ENCODE data around the gene RPL10A. TPM values are rescaled to one million over a fixed set of nuclear protein-coding genes. Genes with fewer than 3 reads are reported as not detected.

RPL10A gene
- total RNA-seq, 4 donors from 2014 or later: 323 to 991 (median 649) TPM

DNA sequence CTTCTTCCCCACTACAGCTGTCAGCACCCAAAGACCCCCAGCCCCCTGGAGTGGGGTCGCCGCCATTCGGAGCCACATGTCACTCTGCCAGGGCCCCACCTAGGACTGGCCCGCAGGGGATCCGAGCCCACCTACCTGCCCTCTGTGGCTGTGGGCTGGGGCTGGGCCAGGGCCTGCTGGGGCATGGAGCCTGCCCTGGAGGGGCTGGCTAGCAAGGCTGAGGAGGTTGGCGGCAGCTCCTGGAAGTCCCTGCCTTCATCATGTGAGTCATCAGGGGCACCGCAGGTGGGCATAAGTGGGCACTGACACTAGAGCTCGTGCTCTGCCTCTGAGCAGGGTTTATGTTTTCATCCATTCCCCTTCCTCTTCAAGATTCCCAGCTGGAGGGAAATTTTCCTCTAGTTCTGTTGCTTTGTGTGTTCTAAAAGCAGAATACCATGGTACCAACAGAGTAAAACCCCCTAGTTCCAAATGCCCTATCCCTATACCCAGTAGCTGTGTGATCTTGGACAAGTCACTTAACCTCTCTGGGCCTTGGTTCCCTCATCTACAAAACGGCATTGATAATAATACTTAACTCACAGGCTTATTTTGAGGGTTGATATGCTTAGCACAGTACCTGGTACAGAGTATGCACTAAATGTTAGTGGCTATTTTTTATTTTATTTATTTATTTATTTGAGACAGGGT, 24.7 kb upstream of the RPL10A start:
- Histone ChIP-seq H3K36me3 (no peaks in the 10 kb centered on the region), H3K27ac (no peak overlapping the region), H3K27me3 (no peaks in the 10 kb centered on the region), H3K4me1 (peaks cover 0 to 2% (median 0%) of the 10 kb centered on the region in 4 donors), H3K9me3 (no peaks in the 10 kb centered on the region), H3K4me3 (no peak overlapping the region)
- DNase-seq: no peak
- TF ChIP-seq CTCF (IDR thresholded peaks at IDR 0.05) (no peak), POLR2AphosphoS5 (IDR thresholded peaks at IDR 0.05) (no peak), POLR2A (IDR thresholded peaks at IDR 0.05) (no peak), EP300 (IDR thresholded peaks at IDR 0.05; ENCODE audit: low read depth) (no peak)
- intact Hi-C loops (cut with DNase I; ENCODE audit: low total_unique reads): no loop called here
- WGBS, 2 donors (ENCODE audit: low coverage in 1 of 2): 76 to 90% methylated on average over 2 to 9 of the region's 9 CpGs
- in situ Hi-C loops (cut with MboI; ENCODE audit: low pct_ligation_motif_present in 1 of 4, low pct_unique_long_range_greater_than_20kb in 1 of 4, low sequenced_read_pairs in 3 of 4): loop anchor here in 3 of 4 donors (10.0 to 25.0 kb wide), 2 partner anchors 99 to 131 kb away; partner anchors contain the start of gene PPARD (in 2 of the 3)

GRCh38 chr6:35445691-35446090, 22.5 kb upstream of the RPL10A start:
- Histone ChIP-seq H3K36me3 (no peaks in the 10 kb centered on the region), H3K9me3 (no peaks in the 10 kb centered on the region), H3K4me1 (no peaks in the 10 kb centered on the region), H3K27ac (no peak overlapping the region), H3K4me3 (no peak overlapping the region), H3K27me3 (no peaks in the 10 kb centered on the region)
- intact Hi-C loops (cut with DNase I; ENCODE audit: low total_unique reads): no loop called here
- TF ChIP-seq CTCF (IDR thresholded peaks at IDR 0.05): no peak
- TF ChIP-seq EP300 (IDR thresholded peaks at IDR 0.05; ENCODE audit: low read depth): no peak
- no peak for TF ChIP-seq POLR2AphosphoS5 (IDR thresholded peaks at IDR 0.05)
- no peak for TF ChIP-seq POLR2A (IDR thresholded peaks at IDR 0.05)
- no peak for DNase-seq
- in situ Hi-C loops (cut with MboI; ENCODE audit: low pct_ligation_motif_present in 1 of 4, low pct_unique_long_range_greater_than_20kb in 1 of 4, low sequenced_read_pairs in 3 of 4): loop anchor here in 3 of 4 donors (10.0 to 25.0 kb wide), 2 partner anchors 101 to 133 kb away; partner anchors contain the start of gene PPARD (in 2 of the 3)
- 60 to 100% methylated on average over 1 to 5 of the region's 7 CpGs for WGBS, 2 donors (ENCODE audit: low coverage in 1 of 2)

- no peak for TF ChIP-seq POLR2AphosphoS5 (IDR thresholded peaks at IDR 0.05)
- no peak for TF ChIP-seq POLR2A (IDR thresholded peaks at IDR 0.05)
- TF ChIP-seq EP300 (IDR thresholded peaks at IDR 0.05; ENCODE audit: low read depth): no peak
- TF ChIP-seq CTCF (IDR thresholded peaks at IDR 0.05): no peak
- no peaks in the 10 kb centered on the region for H3K36me3 ChIP-seq
- 58 to 67% methylated on average over 3 to 7 of the region's 7 CpGs for WGBS, 2 donors (ENCODE audit: low coverage in 1 of 2)
- H3K4me3 ChIP-seq: no peak overlapping the region
- in situ Hi-C loops (cut with MboI; ENCODE audit: low pct_ligation_motif_present in 1 of 4, low pct_unique_long_range_greater_than_20kb in 1 of 4, low sequenced_read_pairs in 3 of 4): loop anchor here in 3 of 4 donors (10.0 to 25.0 kb wide), 2 partner anchors 103 to 136 kb away; partner anchors contain the start of gene PPARD (in 2 of the 3)
- H3K27ac ChIP-seq: no peak overlapping the region
- no peaks in the 10 kb centered on the region for H3K27me3 ChIP-seq
- peaks cover 5 to 15% (median 12%) of the 10 kb centered on the region in 4 donors for H3K4me1 ChIP-seq
- H3K9me3 ChIP-seq: no peaks in the 10 kb centered on the region
- no peak for DNase-seq
- intact Hi-C loops (cut with DNase I; ENCODE audit: low total_unique reads): no loop called here
These were observed 20.0 kb upstream of the RPL10A start for GRCh38 chr6:35448191-35448590.

DNA sequence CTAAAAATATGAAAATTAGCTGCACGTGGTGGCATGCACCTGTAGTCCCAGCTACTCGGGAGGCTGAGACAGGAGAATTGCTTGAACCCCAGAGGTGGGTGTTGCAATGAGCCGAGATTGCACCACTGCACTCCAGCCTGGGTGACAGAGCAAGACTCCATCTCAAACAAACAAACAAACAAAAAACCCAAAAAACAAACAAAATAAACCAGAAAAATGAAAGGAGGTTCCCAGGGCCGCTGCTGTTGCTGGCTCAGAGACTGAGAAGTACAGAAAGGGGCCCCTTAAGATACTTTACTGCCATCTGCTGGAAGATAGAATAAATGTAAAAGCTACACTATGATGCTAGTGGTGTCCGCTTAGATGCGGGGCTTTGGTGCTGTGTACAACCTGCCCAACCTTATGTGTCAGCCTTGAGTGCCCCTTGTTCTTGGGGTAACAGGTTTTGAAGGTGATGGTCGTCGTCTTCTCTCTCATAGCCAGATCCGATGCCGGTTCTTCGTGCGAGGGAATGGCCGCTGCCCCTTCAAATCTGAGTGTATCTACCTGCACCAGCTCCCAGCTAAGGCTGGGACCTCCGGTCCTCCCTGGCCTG, 18.8 kb upstream of the RPL10A start:
- DNase-seq: no peak
- no peak overlapping the region for H3K4me3 ChIP-seq
- WGBS, 2 donors (ENCODE audit: low coverage in 1 of 2): 30 to 35% methylated on average over 10 to 14 of the region's 14 CpGs
- no peaks in the 10 kb centered on the region for H3K9me3 ChIP-seq
- H3K27ac ChIP-seq: no peak overlapping the region
- H3K27me3 ChIP-seq: no peaks in the 10 kb centered on the region
- in situ Hi-C loops (cut with MboI; ENCODE audit: low pct_ligation_motif_present in 1 of 4, low pct_unique_long_range_greater_than_20kb in 1 of 4, low sequenced_read_pairs in 3 of 4) (loop anchor here in 3 of 4 donors (10.0 to 25.0 kb wide), 2 partner anchors 105 to 137 kb away; partner anchors contain the start of gene PPARD (in 2 of the 3)), intact Hi-C loops (cut with DNase I; ENCODE audit: low total_unique reads) (no loop called here)
- no peaks in the 10 kb centered on the region for H3K36me3 ChIP-seq
- TF ChIP-seq POLR2A (IDR thresholded peaks at IDR 0.05) (no peak), EP300 (IDR thresholded peaks at IDR 0.05; ENCODE audit: low read depth) (no peak), CTCF (IDR thresholded peaks at IDR 0.05) (peak; percentile 72 to 83 (median 79)), POLR2AphosphoS5 (IDR thresholded peaks at IDR 0.05) (no peak)
- H3K4me1 ChIP-seq: peaks cover 9 to 21% (median 16%) of the 10 kb centered on the region in 4 donors

Data from transverse colon (tissue), 4 donors.